NT2/D1 (cell line): ENCODE results near the gene CCDC91.

Experiments
- YY1 ChIP-seq: IDR thresholded peaks from 2 replicates; pipeline ENCODE4 v1.6.1; 2011; ENCODE audit not compliant: insufficient read length, insufficient read depth
- ZNF274 ChIP-seq: IDR thresholded peaks from 2 replicates; pipeline ENCODE4 v1.6.1; 2011; ENCODE audit warnings: mild to moderate bottlenecking, low read depth, low read length

DNA sequence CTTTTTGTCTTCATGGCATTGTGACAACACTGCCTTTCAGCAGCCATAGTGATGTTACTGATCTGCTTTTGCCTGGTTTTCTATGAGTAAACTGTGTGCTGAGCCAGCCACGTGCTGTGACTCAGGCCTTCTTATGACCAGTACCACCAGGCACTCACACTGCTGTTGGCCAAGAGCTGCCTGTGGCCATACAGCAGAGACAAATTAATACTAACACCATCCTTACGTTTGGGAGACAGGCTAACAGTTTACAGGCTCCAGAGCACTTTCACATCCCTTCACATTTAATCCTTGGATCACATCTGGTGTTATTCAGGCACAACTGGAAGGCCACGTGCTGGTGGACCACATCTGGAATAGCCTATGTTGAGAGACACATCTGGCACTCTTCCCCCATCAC is 377.9 kb downstream of the CCDC91 start:
- no peak for TF ChIP-seq ZNF274
- no peak for TF ChIP-seq YY1
